ENCODE results near the gene SLFN5. TPM values are rescaled to one million over a fixed set of nuclear protein-coding genes. Genes with fewer than 3 reads are reported as not detected.

Gene SLFN5
- total RNA-seq, 2 donors from 2014 or later = 15.8 to 27.4 TPM

DNA sequence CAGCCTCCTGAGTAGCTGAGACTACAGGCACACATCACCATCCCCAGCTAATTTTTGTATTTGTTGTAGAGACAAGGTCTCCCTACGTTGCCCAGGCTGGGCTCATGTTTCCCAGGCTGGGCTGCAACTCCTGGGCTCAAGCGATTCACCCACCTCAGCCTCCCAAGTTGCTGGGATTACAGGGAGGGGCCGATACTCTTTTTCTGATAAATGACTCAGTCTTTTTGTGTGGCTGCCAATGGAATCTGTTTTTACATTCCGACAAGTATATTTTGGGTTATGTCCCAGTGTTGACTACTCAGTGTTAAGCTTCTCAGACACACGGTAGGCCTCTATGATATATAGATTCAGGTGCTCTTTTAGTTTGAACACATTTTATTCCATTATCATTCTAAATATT lies 72.4 kb downstream of the SLFN5 start:
- ATAC-seq (peak in 1 of 2 donors; percentile 66), DNase-seq (peak; percentile 44)
- intact Hi-C loops (cut with DNase I) = no loop called here

DNA sequence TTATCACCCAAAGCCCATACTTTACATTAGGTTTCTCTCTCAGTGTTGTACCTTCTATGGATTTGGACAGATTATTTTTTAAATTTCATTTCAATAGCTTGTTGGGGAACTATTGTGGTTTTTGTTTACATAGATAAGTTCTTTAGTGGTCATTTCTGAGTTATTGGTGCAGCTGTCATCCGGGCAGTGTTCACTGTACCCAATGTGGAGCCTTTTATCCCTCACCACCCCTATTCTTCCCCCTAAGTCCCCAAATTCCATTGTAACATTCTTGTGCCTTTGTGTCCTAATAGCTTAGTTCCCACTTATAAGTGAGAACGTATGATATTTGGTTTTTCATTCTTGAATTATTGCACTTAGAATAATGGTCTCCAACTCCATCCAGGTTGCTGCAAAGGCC lies 73.1 kb downstream of the SLFN5 start:
- DNase-seq = no peak
- no peak for ATAC-seq
- intact Hi-C loops (cut with DNase I) = no loop called here

DNA sequence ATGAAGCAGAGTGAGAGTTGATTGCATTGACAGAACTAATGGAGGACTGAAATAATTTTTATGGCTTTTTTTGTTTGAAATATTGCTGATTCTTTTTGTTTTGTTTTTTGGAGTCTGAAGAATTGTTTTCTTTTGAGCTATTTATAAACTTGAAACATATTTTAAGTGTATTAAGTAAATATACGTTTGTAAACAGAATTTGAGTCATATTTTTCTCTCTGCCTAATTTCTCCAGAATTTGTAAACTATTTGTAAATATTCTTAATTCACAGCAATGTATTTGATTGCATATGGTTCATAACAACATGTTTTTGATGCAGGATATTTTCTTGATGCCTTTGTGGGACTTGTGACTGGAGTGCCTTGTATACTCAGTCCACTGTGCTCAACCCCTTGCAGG lies 79.9 kb downstream of the SLFN5 start:
- no peak for ATAC-seq
- intact Hi-C loops (cut with DNase I) = no loop called here

More for the DNA sequence above, 79.9 kb downstream of the SLFN5 start:
- no peak for DNase-seq

Other genes with a start within 250 kb of the SLFN5 start
- 10 to 100 TPM; 14.5 to 19.0 TPM for gene RFFL, start 179.4 kb upstream of the SLFN5 start, total RNA-seq
- gene RAD51D, start 123.2 kb upstream of the SLFN5 start, total RNA-seq = 1 to 10 TPM; 4.7 to 9.2 TPM
- not detected for gene FNDC8, start 121.5 kb upstream of the SLFN5 start, total RNA-seq
- 1 to 10 TPM; 5.5 to 6.7 TPM for gene NLE1, start 100.8 kb upstream of the SLFN5 start, total RNA-seq
- gene UNC45B, start 95.3 kb upstream of the SLFN5 start, total RNA-seq = 100 to 1,000 TPM; 120 to 133 TPM
- not detected for gene SLC35G3, start 48.7 kb upstream of the SLFN5 start, total RNA-seq
- gene SLFN11, start 130.5 kb downstream of the SLFN5 start, total RNA-seq = 10 to 100 TPM; 26.6 to 27.4 TPM
- 1 to 10 TPM; 5.7 to 8.8 TPM for gene SLFN12, start 189.4 kb downstream of the SLFN5 start, total RNA-seq
- gene SLFN13, start 205.7 kb downstream of the SLFN5 start, total RNA-seq = 1 to 10 TPM; 6.3 to 7.5 TPM

All from left cardiac atrium (tissue), 4 donors.